PC-3 (cell line): Measurements from ENCODE around the gene CACNA1H. TPM values are rescaled to one million over a fixed set of nuclear protein-coding genes. Genes with fewer than 3 reads are reported as not detected.
A peak's percentile ranks its signal among the peaks of the same experiment; 100 is the strongest.

Experiments used
- ATAC-seq: fragments of 200-7000 bp; cut with Tn5 transposase; 2 replicates; pipeline ENCODE4 v1.9.1; 2020; ENCODE audit warnings: mild to moderate bottlenecking, moderate library complexity
- BruUV-seq: library from RNA; stranded (reverse); fragments of 400-500 nt; replicated peaks from 2 replicates; lab custom pipeline; 2021; lab: Mats Ljungman, UMichigan
- CTCF ChIA-PET: fragments of 300-600 bp; sonication (Branson Sonifier 250); formaldehyde crosslinking; loops from one replicate; lab custom pipeline; 2022; ENCODE audit warnings: antibody characterized with exemption; lab: Charles Lee
- POLR2A ChIA-PET: fragments of 300-600 bp; sonication (Branson Sonifier 250); formaldehyde crosslinking; loops from one replicate; lab custom pipeline; 2022; ENCODE audit warnings: antibody characterized with exemption; ENCODE audit not compliant: unreplicated experiment; lab: Charles Lee
- DNase-seq: peaks from one replicate; pipeline ENCODE4 v3.0.0-alpha.2; 2015
- H2AFZ ChIP-seq: fragments of 300-600 bp; sonication (generic); 2 replicates; pipeline ENCODE4 v1.6.0; 2016; ENCODE audit warnings: antibody characterized with exemption, low read length
- H3F3A ChIP-seq: fragments of 300-600 bp; sonication (generic); one replicate; pipeline ENCODE4 v1.6.0; 2017; ENCODE audit warnings: antibody characterized with exemption, low read length, control low read depth, mild to moderate bottlenecking; ENCODE audit not compliant: unreplicated experiment
- H3K27ac ChIP-seq: fragments of 300-600 bp; sonication (generic); 2 replicates; pipeline ENCODE4 v1.5.1; 2016; ENCODE audit warnings: mild to moderate bottlenecking, low read length
- H3K27me3 ChIP-seq: fragments of 300-600 bp; sonication (generic); 2 replicates; pipeline ENCODE4 v1.6.1; 2016; ENCODE audit warnings: low read length, mixed read lengths
- H3K36me3 ChIP-seq: fragments of 300-600 bp; sonication (generic); 2 replicates; pipeline ENCODE4 v1.6.1; 2016; ENCODE audit warnings: low read depth, mixed run types, low read length, mixed read lengths
- H3K4me1 ChIP-seq: fragments of 300-600 bp; sonication (generic); 2 replicates; pipeline ENCODE4 v1.5.1; 2016; ENCODE audit warnings: low read length; ENCODE audit not compliant: insufficient read depth
- H3K4me2 ChIP-seq: fragments of 300-600 bp; sonication (generic); 2 replicates; pipeline ENCODE4 v1.6.0; 2016; ENCODE audit warnings: low read length
- H3K4me3 ChIP-seq: fragments of 300-600 bp; sonication (generic); 2 replicates; pipeline ENCODE4 v1.5.1; 2016; ENCODE audit warnings: mild to moderate bottlenecking, low read length, mixed read lengths
- H3K79me2 ChIP-seq: fragments of 300-600 bp; sonication (generic); 2 replicates; pipeline ENCODE4 v1.6.1; 2017; ENCODE audit warnings: low read length, mixed read lengths
- H3K9ac ChIP-seq: fragments of 300-600 bp; sonication (generic); 2 replicates; pipeline ENCODE4 v1.6.0; 2016; ENCODE audit warnings: mild to moderate bottlenecking, low read length
- H3K9me2 ChIP-seq: fragments of 300-600 bp; sonication (generic); replicated peaks from 2 replicates; pipeline ENCODE4 v1.6.1; 2016; ENCODE audit warnings: mixed run types, low read length, mixed read lengths
- H3K9me3 ChIP-seq: fragments of 300-600 bp; sonication (generic); 2 replicates; pipeline ENCODE4 v1.6.1; 2016; ENCODE audit warnings: low read length, mixed read lengths
- H4K20me1 ChIP-seq: fragments of 300-600 bp; sonication (generic); 2 replicates; pipeline ENCODE4 v1.6.1; 2016; ENCODE audit warnings: low read length, mixed read lengths
- CTCF ChIP-seq: fragments of 300-600 bp; sonication (generic); conservative IDR thresholded peaks from 2 replicates; pipeline ENCODE4 v1.5.1; 2017; ENCODE audit warnings: antibody characterized with exemption, low read depth, mild to moderate bottlenecking, low read length
- EZH2 ChIP-seq: fragments of 300-600 bp; sonication (generic); IDR thresholded peaks from one replicate; pipeline ENCODE4 v1.6.1; 2017; ENCODE audit warnings: antibody characterized with exemption, mild to moderate bottlenecking, low read length; ENCODE audit not compliant: unreplicated experiment
- EZH2phosphoT487 ChIP-seq: fragments of 300-600 bp; sonication (generic); IDR thresholded peaks from 2 replicates; pipeline ENCODE4 v1.6.1; 2018; ENCODE audit warnings: mild to moderate bottlenecking, antibody characterized with exemption, low read length, borderline replicate concordance
- intact Hi-C: fragments of 100-400 bp; cut with micrococcal nuclease; formaldehyde crosslinking; loops from 2 replicates; pipeline ENCODE4 v1.9.0; 2023
- total RNA-seq: library from RNA; depleted of rRNA; stranded (reverse); fragments of >200 nt; gene quantifications from 2 replicates; pipeline ENCODE4 v1.2.3, GENCODE V29; 2014

CACNA1H gene
- total RNA-seq, 1 experiment from 2014 or later, result 4.1 TPM

DNA sequence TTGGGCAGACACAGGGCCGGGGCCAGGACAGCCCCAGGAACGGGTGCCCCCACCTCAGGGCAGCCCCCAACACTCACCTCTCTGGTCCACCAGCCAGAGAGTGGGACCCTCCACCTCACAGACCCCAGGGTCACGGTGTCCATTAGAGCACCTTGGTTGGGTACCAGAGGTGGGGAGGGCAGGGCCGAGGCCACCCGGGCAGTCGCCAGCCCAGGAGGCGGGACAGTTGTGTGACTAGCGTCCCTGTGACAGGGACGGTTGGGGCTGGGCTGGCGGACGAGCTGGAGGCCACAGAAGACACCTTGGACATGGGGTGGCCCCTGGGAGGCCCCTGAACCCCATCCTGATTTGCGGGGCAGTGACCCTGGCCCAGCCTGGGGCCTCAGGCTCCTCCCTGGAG is 45.2 kb upstream of the CACNA1H start:
- H3K27me3 ChIP-seq, result peaks cover 37% of the 10 kb centered on the region

DNA sequence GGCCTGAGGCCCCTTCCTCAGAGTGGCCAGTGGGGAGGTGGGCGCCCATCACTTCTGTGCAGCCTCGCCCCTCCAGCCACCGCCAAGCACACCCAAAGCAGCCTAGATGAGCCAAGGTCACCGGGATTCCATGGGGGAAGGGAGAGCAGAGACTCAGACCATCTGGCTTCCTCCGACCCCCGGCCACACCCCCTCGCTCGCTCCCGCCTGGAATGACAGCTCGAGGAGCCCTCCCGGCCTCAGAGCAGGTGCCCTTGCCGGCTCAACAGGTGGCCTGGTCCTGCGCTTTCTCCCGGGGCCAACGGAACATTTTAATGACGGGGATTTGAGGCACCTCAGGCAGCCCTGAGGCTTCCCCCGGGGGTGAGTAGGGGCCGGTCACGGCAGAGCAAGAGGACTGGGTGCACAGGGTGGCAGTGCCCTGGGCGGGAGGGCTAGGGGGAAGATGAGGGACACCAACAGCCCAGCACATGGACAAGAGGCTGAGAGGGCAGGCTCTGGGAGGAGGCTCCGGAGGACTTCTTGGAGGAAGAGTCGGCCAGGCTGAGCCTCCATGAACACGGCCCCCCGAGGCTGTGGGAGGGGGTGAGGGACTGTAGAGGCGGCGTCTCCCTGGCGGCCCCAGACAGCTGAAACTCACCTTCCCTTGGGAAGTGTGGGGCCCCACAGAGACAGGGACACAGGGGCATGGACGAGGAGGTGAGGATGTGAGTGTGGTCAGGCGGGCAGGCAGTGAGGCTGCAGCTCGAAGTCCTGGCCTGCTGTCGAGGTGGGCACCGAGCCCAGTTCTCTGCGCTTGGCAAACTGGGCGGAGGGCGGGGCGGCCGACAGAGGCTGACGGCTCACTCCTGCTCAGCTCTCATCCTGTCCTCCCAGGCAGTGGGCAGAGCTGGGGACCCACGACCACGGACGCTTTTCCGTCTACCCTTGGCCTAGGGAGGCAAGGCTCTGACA is 44.3 kb upstream of the CACNA1H start:
- peaks cover 37% of the 10 kb centered on the region for H3K27me3 ChIP-seq

More for the DNA sequence above, 45.2 kb upstream of the CACNA1H start:
- H3K4me3 ChIP-seq, result no peak overlapping the region
- ChIA-PET CTCF (no interaction called here), POLR2A (no interaction called here)
- H2AFZ ChIP-seq, result no peak overlapping the region
- TF ChIP-seq CTCF, result no peak
- no peak for TF ChIP-seq EZH2
- no peak for TF ChIP-seq EZH2phosphoT487
- H3K9ac ChIP-seq, result no peak overlapping the region
- no peaks in the 10 kb centered on the region for H4K20me1 ChIP-seq
- no peaks in the 10 kb centered on the region for H3K9me2 ChIP-seq
- DNase-seq (no peak), ATAC-seq (no peak)
- no peaks in the 10 kb centered on the region for H3F3A ChIP-seq
- H3K27ac ChIP-seq, result no peak overlapping the region
- H3K4me2 ChIP-seq, result no peak overlapping the region
- H3K4me1 ChIP-seq, result no peaks in the 10 kb centered on the region; the same call in 1 of the 2 replicates
- H3K36me3 ChIP-seq, result no peaks in the 10 kb centered on the region
- intact Hi-C loops, result no loop called here
- H3K9me3 ChIP-seq, result no peaks in the 10 kb centered on the region
- BruUV-seq, result no TSS peak
- no peaks in the 10 kb centered on the region for H3K79me2 ChIP-seq

More for the DNA sequence above, 44.3 kb upstream of the CACNA1H start:
- intact Hi-C loops, result no loop called here
- Histone ChIP-seq H3K36me3 (no peaks in the 10 kb centered on the region), H2AFZ (no peak overlapping the region), H3K9me3 (no peaks in the 10 kb centered on the region), H3K4me1 (no peaks in the 10 kb centered on the region), H4K20me1 (no peaks in the 10 kb centered on the region), H3K9ac (no peak overlapping the region), H3K4me3 (no peak overlapping the region), H3F3A (no peaks in the 10 kb centered on the region), H3K27ac (no peak overlapping the region), H3K79me2 (no peaks in the 10 kb centered on the region), H3K4me2 (no peak overlapping the region), H3K9me2 (no peaks in the 10 kb centered on the region)
- TF ChIP-seq EZH2, result no peak
- no peak for TF ChIP-seq EZH2phosphoT487
- TF ChIP-seq CTCF, result no peak
- BruUV-seq, result no TSS peak
- peak; percentile 49 for ATAC-seq
- CTCF ChIA-PET, result no interaction called here
- POLR2A ChIA-PET, result no interaction called here
- peak; percentile 49 for DNase-seq
